NAMALWA (cell line): ENCODE data around the gene ATP1B3.
"Not testable (repeated sequence)": the region's sequence is repeated elsewhere in the genome, so short reads cannot be mapped to it uniquely, and the experiment has no call there.

Experiments
- DNase-seq: peaks from one replicate; pipeline ENCODE4 v3.0.0-alpha.2; 2015; ENCODE audit warnings: low spot score

ATP1B3 gene

GRCh38 chr3:141876381-141876890 is at the start of gene ATP1B3:
Gene ATP1B3 (plus strand): TSS chr3:141876643. CDS start chr3:141876802, 159 bp downstream.
- DNase-seq: peak; percentile 89

- no peak for DNase-seq
Measured at GRCh38 chr3:141828487-141828886, 48.0 kb upstream of the ATP1B3 start.

DNA sequence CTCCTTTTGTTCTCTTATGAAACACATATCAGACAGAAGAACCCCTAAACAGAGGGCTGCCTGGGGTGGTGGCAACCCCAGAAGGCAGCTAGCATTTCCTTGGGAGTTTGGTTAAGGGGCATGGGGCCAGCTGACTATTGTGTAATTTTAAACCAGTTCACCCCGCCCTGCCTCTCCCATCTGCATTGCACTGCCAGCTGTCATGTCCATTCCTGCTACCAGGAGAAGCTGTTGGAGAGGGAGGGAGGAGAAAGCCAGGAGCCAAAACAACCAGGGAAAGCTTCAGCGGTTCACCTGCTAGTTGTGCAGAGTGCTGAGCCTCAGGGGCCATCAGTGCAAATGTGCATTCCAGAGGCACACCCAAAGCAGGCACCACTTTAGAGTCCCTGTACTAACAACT is 47.6 kb upstream of the ATP1B3 start:
- no peak for DNase-seq

DNA sequence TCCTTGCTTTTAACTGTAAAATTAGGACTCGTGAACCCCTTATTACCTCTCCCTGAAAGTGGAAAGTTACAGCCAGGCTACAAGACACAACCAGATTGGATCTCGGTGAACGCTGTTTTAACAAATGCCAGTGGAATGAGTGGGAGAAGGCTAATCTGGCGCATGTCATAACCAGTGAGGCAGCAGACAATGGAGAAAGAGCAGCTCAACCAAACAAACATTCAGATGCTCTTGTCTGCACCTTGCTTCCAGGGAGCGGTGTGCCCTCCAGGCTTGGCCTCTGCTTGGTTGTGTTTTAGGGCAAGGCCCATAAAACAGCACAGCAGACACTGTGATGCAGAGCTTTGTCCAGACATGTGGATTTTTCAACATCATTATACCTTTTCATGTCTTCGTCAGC is 45.9 kb upstream of the ATP1B3 start:
- DNase-seq: no peak

GRCh38 chr3:141834292-141834691 is 42.2 kb upstream of the ATP1B3 start:
- peak; percentile 42 for DNase-seq

DNA sequence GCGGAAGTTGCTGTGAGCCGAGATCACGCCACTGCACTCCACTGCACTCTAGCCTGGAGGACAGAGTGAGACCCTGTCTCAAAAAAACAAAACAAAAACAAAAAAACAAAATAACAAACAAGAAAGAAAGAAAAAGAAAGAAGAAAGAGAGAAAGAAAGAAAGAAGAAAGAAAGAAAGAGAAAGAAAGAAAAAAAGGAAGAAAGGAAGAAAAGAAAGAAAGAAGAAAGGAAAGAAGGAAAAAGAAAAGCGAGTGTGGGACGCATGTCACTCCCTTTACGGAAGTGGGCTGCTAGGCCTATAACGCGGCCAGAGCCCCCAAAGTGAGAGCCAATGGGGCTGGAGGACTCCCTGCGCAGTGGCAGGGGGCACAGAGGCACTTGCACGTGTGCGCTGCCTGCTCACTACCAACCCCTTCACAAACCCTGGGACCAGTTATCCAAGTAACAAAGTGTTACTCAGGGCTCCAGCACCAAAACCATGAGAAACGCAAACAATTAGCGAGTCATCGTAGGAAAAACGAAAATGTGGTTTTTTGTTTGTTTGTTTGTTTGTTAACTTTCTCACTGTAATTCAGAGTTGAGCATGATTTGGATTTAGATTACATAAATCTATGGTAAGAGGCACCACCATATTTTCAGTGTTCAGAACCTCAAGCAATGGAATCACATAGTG is 40.8 kb upstream of the ATP1B3 start:
- no peak for DNase-seq

DNA sequence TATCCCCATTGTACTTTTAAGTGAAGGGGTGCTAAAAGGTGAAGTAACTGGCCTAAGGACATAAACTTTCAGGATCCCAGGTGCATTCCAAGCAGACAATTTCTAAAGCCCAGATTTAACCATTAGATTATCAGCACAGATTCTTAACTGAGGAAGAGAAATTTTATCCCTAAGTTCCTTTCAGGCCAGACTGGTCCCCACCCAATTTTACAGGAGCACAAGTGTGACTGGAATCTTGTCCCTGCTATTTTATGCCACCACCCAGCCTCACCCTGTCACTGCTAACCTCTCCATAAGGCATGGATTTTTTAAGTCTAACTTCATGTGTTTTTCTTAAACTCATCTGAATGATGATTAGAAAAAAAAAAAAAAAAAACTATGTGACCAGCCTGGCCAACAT is 37.1 kb upstream of the ATP1B3 start:
- no peak for DNase-seq

DNA sequence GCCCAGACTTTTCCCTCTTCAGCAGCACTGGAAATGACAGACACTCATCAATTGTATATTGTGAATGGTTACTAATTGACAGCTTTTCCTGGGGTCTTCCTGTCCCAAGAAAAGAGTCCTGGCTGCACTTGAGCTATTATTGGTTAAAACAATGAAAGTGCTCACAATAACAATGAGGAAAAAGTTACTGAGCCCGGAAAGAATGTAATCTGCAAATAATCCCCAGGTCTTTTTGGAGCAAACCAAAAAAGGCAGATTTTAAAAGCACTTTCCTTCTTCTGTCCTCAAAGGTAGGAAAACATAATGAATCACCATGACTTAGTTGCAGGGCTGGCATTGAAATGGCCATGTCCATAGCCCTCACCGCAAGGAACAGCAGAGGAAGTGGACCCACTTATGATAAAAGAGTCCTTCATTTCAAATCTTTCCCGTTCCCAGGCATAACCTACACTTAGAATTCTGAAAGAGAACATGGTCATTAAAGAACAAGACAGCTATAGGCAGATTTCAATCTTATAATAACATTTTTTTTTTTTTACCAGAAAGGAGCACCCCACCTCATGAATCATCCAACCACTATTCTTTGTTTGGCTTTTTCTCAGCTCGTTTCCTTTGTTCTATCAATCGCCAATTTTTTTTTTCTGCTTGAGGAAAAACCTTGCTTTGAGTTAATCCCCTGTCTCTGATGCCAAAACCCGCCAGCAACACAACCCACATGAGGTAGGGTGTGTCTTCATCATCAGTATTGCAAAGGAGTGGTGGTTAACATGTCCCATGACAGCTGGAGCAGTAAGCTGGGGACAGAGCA is 35.5 kb upstream of the ATP1B3 start:
- DNase-seq: no peak

GRCh38 chr3:141844108-141844507 is 32.3 kb upstream of the ATP1B3 start:
- no peak for DNase-seq

GRCh38 chr3:141844812-141845211 is 31.6 kb upstream of the ATP1B3 start:
- DNase-seq: no peak

DNA sequence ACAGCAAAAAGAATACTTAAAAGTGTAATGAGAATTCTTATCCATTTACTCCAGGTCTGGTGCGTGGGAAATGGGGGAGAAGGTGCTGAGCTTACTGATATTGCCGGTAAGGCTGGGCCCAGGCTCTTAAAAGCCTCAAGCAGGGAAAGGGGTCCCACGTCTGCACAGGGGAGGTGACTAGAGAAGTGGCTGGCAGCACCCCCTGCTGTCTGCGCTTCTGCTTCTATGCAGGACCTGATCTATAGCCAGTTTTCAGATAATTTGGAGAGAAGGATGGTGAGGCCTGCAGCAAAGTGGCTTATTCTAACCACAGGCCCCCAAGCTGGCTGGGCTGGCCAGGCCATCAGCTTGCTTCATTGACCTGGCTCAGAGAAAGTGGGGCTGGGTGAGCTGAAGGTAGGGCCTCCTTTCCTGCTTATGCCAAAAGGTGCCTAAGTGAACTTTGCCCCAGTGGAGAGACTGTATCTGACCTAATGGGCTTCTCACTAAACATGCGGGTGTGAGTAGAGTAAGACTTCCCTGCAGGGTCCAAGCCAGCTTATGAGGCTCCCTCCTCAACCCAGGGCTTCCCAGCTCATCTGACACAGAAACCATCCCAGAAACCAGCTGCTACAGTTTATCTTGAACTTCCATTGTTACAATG is 30.9 kb upstream of the ATP1B3 start:
- DNase-seq: peak; percentile 45

DNA sequence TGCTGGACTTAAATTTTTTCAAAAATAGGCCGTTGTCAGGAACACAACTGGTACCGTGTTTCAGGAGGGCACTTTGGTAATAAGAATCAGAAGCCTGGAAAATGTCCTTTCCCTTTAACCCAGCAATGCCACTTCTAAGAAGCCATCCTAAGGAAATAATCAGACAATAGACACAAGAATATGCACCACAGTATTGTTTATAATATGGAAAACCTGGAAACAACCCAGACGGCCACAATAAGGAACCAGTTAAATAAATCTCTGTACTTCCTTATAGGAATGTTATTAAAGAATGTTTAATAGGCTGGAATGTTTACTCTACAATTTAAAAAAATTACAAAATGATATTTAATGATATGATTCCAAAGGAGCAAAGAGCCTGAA is 30.4 kb upstream of the ATP1B3 start:
- DNase-seq: no peak

GRCh38 chr3:141848159-141848748 is 28.2 kb upstream of the ATP1B3 start:
- DNase-seq: not testable (repeated sequence)

DNA sequence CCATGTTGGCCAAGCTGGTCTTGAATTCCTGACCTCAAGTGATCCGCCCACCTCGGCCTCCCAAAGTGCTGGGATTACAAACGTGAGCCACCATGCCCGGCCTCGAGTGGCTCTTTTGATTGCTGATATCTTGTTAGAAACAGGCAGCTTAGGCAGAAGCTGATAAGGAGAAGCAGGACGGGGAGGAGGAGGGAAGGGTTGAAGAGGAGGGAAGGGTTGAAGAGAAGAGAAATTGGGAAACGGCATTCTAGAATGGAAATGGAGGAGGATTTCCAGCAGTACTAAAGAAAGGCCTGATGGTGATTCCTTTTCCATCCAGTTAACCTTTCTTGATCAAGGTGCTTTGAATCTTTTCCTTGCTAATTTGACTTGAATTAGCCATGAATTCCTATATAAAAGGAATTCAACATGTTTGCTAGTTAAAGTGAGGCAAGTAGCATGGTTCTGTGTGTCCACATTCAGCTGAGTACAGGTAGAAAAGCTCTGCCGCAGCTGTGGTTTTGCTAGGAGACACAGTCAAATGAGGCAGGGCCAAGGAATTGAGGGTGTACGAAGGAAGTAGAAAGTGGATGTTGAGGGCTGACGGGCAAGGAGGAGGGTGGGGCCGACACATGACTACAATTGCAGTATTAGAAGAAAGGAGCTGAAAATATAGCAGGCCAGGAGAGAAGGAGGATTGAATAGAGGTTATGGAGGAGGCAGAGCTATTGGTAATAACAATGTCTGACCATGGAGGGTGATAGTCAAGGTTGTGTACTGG is 27.2 kb upstream of the ATP1B3 start:
- DNase-seq: no peak

- DNase-seq: no peak
Measured at GRCh38 chr3:141851411-141851810, 25.0 kb upstream of the ATP1B3 start.

DNA sequence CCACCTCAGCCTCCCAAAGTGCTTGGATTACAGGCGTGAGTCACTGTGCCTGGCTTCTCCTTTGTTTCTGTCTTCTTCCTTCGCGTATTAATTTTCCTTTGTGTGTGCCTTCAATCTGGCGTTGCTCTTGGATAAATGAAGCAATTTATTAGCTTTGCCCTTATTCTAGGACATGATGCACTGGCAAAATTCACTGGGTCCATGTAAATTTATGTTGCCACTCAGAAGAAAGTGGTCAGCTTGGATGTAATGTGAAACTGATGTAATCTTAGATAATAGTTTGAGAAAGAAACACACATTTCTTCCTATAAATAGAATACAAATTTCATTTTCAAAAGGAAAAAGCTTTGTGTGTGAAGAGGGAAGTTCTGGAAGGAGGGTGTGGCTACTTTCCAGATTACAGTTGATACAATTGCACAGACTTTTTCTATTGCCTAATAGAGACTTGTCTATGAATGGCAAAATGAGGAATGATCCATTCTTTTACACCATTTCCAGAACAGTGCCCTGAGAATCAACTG is 23.3 kb upstream of the ATP1B3 start:
- DNase-seq: no peak

- DNase-seq: no peak
Measured at GRCh38 chr3:141853629-141854168, 22.7 kb upstream of the ATP1B3 start.

DNA sequence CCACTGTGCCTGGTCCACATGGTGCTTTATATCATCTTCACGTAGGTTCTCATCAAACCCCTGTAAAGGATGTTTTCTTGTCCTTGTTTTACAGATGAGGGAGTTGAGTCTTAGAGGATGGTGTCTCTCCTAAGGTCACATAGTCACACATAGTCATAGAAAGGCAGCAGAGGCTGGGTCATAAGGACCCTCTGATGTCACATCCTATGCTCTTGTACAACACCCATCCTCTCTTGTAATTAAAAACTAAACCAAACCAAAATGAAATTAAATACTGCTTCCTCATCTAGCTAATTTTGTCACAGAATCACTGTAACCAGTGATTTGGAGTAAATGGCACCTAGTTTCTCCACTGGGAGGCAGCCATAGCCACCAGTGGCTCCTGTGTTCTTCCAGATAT is 21.8 kb upstream of the ATP1B3 start:
- DNase-seq: no peak

DNA sequence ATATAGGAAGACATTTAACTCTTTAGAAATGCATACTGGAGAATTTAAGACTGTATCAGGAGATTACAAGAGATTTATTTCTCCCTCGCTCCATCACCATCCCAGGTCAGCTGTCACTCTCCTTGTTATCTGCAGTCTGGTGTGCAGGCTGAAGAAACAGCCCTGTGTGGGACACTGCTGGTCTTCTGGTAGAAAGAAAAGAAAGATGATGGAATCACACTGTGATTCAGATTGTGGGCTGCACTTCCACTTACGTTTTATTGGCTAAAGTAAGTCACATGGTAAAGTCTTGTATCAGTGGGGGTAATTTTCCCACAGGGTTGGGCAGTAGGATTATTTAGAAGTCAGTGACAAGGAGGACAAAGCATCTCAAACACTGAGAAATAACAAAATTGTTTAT is 18.1 kb upstream of the ATP1B3 start:
- no peak for DNase-seq

DNA sequence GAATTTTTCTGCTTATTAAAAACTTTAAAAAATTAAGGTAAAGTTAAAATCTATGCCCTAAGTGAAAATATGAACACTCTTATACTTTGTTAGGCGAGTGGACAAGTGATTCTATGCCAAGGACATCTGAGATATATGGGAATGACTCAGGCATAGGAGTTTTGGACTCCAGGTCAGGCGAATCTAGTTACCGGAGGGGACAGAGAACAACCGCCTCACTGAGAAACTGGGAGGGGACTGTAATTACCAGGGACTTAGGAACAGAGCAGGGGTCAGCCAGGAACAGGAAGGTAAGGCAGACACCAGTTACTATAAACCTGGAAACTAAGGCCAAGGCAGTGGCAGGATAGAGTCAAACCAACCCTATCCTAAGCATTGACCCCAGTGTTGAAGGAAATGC is 16.8 kb upstream of the ATP1B3 start:
- no peak for DNase-seq

GRCh38 chr3:141860086-141860669 is 16.3 kb upstream of the ATP1B3 start:
- DNase-seq: no peak
